CD4-positive, alpha-beta T cell treated with Interleukin-10 for 1 hour (primary cell): Measurements from ENCODE around the gene KLHL13.
A peak's percentile ranks its signal among the peaks of the same experiment; 100 is the strongest.
"Not testable (repeated sequence)": the region's sequence is repeated elsewhere in the genome, so short reads cannot be mapped to it uniquely, and the experiment has no call there.

Experiments
- DNase-seq: peaks from one replicate; pipeline ENCODE4 v3.0.0-alpha.2; 2020

KLHL13 gene, protein sequence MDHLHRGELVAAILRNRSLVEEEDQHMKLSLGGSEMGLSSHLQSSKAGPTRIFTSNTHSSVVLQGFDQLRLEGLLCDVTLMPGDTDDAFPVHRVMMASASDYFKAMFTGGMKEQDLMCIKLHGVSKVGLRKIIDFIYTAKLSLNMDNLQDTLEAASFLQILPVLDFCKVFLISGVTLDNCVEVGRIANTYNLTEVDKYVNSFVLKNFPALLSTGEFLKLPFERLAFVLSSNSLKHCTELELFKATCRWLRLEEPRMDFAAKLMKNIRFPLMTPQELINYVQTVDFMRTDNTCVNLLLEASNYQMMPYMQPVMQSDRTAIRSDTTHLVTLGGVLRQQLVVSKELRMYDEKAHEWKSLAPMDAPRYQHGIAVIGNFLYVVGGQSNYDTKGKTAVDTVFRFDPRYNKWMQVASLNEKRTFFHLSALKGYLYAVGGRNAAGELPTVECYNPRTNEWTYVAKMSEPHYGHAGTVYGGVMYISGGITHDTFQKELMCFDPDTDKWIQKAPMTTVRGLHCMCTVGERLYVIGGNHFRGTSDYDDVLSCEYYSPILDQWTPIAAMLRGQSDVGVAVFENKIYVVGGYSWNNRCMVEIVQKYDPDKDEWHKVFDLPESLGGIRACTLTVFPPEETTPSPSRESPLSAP

DNA sequence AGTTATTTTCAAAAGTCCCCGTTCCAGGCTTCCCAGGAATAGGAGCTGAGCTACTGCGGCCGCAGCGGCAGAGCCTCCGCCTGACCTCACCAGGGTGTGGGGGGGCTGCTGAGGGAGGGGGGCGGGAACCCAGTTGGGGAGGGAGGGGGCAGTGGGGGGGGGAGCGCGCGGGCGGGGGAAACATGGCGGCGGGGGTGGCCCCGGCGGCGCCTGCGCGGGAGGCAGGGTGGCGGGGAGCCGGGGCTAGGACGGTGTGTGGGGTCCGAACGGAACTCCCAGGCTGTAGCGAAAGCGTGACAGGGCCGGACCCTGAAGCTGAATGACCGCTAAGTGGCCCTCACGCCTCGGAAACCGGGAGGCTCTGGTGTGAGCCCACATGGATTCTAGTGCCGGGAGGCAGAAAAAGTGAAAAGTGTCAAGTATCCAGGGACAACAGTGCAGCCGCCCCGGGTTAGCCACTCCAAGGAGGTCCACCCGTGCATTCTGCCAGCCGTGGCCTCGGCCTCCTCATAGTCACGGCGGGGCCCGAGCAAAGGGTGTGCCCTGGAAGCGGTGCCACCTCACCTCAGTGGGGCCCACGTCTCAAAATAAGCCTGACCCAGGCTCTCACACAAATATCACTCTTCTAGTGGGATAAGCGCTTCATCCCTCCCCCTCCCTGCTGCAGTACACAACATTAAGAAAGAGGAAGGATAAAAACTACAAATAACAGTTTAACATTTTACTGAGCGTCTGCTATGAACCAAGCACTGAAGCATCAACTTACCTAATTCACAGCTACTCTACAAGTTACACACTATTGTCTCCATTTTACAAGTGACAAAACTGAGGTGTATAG is at the start of gene KLHL13:
Gene KLHL13, minus strand, starts transcription at position 98 of the 838 bp plus-strand sequence. CDS start 88,337 bp downstream, outside the sequence.
- DNase-seq: peak; percentile 0

DNA sequence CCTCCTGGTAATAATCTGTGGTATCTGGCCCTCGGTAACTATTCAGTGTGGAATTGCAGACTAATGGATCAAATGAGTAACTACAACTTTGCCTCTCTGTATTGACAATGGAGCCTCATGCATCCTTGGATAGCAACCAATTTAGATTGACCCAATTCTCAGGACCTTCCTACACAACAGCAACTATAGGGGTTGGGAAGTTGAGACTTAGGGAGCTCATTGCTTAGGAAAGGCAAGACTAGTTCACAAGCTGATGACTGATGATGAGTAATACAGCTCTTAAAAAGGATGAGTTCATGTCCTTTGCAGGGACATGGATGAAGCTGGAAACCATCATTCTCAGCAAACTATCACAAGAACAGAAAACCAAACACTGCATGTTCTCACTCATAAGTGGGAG is 47.5 kb upstream of the KLHL13 start:
- no peak for DNase-seq

- DNase-seq: no peak
Observed at GRCh38 chrX:118156953-118157608, 40.5 kb upstream of the KLHL13 start.

- DNase-seq: no peak
Observed at GRCh38 chrX:118156254-118156952, 39.8 kb upstream of the KLHL13 start.

GRCh38 chrX:118153270-118153669 is 36.7 kb upstream of the KLHL13 start:
- DNase-seq: no peak

GRCh38 chrX:118152721-118153120 is 36.1 kb upstream of the KLHL13 start:
- DNase-seq: no peak

GRCh38 chrX:118148737-118149136 is 32.1 kb upstream of the KLHL13 start:
- DNase-seq: no peak

DNA sequence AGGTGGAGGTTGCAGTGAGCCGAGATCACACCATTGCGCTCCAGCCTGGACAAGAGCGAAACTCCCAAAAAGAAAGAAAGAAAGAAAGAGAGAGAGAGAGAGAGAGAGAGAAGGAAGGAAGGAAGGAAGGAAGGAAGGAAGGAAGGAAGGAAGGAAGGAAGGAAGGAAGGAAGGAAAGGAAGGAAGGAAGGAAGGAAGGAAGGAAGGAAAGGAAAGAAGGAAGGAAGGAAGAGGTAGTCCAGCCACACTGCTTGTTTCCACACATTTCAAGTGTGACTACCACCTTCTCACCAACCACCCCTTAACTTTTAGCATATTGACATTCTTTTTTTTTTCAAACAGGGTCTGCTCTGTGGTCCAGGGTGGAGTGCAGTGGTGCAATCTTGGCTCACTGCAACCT is 31.2 kb upstream of the KLHL13 start:
- not testable (repeated sequence) for DNase-seq

GRCh38 chrX:118143578-118143977 is 27.0 kb upstream of the KLHL13 start:
- DNase-seq: no peak

DNA sequence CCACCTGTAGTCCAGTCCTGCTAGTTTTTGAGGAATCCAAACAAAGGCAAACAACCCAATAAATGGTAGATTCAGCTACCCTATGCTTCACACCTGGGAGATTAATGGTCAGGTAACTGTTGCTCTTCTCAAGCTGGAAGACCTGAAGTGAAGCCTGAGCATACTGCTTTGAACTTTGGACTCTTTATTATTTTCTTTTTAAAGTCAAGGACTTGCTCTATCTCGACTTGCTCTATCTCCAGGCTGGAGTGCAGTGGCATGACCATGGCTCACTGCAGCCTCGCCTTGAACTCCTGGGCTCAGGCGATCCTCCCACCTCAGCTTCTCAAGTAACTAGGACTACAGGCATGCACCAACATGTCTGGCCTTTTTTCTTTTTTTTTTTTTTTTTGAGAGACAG is 14.7 kb upstream of the KLHL13 start:
- no peak for DNase-seq

DNA sequence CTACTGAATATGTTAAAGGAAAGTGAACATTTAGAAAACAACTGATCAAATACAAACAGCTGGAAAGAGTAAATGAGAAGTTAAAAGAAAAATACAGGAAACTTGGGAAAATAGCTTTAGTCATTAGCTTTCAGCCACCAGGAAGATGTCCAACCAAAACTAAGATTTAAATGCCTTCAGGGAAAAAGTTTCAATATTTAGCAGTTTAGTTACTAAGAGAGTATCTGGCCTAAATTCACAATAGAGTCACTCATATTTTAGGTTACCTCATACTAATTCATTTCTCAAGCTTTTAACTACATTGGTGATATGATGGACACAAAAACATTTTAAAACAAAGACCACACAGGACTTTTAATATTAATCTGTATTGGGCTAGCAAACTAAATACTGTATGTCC is 13.1 kb upstream of the KLHL13 start:
- no peak for DNase-seq

- no peak for DNase-seq
Observed at GRCh38 chrX:118128724-118129123, 12.1 kb upstream of the KLHL13 start.

DNA sequence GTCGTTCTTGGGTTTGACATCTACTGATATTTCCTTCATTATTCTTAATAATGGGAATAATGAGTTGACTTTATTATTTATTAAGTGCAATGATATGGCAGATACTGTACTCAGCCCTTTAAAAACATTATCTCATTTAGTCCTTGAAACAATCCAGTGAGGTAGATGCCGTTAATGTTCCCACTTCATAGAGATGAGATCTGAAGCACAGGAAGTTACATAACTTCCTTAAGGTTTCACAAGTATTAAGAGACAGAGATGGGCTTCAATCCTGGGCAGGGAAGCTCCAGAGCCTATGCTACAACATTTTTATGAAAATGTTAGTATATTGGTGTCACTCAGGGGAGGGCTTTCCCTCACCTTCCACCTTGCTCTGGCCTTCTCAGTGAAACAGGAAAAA is 9.7 kb upstream of the KLHL13 start:
- no peak for DNase-seq

DNA sequence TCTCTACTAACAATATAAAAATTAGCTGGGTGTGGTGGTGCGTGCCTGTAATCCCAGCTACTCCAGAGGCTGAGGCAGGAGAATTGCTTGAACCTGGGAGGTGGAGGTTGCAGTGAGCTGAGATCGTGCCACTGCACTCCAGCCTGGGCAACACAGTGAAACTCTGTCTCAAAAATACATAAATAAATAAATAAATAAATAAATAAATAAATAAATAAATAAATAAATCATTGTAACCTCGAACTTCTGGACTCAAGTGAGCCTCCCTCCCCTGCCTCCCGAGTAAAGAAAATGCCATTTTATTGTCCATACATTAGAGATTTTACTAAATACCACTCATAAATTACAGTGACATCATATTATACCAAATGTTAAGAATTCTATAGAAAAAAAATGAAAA is 7.6 kb upstream of the KLHL13 start:
- not testable (repeated sequence) for DNase-seq

- DNase-seq: no peak
Observed at GRCh38 chrX:118117741-118118140, 1.1 kb upstream of the KLHL13 start.

GRCh38 chrX:118115953-118116712 is 477 bp downstream of the KLHL13 start:
- DNase-seq: no peak

DNA sequence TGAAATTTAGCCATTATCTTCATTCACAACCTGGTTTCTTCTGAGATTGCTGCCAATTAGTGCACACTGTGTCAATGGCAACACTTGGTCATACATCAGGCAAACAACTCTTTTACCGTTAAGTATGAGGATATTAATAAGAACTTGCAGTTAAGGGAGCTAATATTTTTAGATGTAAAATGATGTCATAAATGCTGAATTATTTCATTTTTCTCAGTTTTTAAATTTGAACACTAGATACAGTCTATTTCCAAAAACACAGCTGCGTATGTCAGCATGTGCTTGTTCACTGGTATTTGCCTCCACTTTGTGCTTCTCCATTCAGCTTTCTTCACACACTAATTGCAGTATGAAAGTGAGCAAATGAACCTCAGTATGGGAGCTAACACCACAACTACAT is 1.6 kb downstream of the KLHL13 start:
- no peak for DNase-seq

- DNase-seq: no peak
Observed at GRCh38 chrX:118109065-118109464, 7.5 kb downstream of the KLHL13 start.

DNA sequence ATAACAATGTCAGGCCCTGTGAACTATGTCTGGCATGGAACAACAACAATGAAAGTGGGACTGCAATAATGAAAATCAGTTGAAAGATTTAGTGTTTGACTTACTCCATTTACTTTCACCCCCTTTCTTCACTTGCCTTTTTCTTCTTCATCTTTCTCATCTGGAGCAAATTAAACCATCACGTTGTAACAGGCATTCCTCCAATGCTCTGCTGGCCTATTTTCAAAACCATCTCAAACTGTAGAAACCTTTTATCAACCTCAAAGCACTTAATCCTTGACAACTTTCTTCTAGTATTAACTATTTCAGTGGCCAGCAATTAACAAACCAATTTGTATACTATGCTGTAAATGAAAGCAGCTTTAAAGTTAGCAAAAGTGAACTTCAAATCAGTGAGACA is 8.3 kb downstream of the KLHL13 start:
- DNase-seq: no peak

- DNase-seq: no peak
Observed at GRCh38 chrX:118100091-118100490, 16.5 kb downstream of the KLHL13 start.

DNA sequence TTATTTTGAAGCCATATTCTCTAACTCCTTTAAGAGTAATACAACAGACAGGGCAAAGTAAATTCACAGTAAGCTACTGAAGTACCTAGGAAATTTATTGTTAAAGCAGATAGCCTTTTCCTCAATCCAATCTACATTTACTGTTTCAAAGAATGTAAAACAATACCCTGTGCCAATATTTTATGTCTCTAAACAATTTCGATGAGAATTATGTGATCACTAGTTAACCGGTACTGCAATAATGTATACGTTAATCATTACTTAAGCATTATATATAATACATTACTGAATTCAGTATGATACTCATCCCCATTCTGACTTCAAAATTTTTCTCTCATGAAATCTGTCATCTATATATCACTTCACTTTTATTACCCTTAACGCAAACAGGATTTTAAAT is 28.5 kb downstream of the KLHL13 start:
- no peak for DNase-seq

DNA sequence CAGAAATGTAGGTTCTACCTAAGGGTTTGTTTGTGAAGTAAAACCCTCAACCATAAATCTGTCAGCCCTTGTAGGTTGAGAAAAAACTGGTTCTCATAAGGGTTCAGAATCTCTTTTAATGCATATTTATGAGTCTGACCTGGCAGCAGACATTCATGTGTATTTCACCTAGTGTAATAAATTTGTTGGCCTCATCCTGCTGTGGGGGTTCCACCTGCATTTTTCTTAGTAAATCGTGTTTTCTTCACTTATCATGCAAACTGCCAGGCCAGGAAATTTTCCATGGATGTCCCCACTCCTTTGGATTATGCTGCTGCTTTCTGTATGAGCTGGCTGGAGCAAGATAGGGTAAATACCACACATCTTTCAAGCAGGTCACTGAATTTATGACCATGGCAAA is 42.4 kb downstream of the KLHL13 start:
- no peak for DNase-seq
